Measurements from ENCODE around the gene GLUL.

GLUL gene

DNA sequence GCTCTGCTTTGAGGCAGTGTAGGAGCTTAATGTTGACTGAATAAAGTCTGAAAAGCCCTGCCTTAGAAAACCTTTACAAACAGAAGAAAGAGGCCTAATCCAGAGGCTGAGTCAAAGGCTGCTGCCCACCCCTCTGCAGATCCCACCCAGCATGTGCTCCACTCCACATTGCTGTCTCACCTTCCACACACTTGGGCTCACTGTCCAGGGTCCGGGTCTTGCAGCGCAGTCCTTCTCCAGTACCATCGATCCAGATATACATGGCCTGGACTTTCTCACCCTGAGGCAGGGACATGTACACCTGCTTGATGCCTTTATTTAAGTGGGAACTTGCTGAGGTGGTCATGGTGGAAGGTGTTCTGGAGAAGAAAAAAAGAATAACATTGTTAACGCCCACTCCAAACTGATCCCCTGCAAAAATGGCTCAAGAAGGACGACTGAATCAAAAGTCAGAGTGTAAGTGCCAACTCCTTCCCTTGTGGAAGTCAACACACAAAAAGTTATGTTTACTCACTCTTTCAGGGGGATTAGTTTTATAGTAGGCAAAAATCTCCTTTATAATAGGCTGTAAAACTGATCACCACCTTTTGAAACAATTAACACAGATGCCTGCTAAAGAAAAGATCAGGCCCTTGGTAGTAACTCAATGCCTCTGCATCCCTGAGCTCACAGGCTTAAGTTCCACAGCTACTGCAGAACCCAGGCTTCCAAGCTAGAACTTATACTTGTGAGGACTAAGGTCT is 3.0 kb downstream of the GLUL start:
- peak overlapping the region; percentile 68 for H3K4me2 ChIP-seq (ENCODE audit: insufficient read depth, low read length)
- H3K27ac ChIP-seq (ENCODE audit: low read length): peak overlapping the region; percentile 82
- H4K20me1 ChIP-seq (ENCODE audit: insufficient read depth, low read length): peaks cover 70% of the 10 kb centered on the region
- H3K4me1 ChIP-seq (ENCODE audit: insufficient read depth, low read length): peaks cover 52% of the 10 kb centered on the region
- TF ChIP-seq EZH2 (IDR thresholded peaks at IDR 0.05; ENCODE audit: borderline replicate concordance, low read depth, low read length, severe bottlenecking) (no peak), CTCF (IDR thresholded peaks at IDR 0.05; ENCODE audit: borderline replicate concordance, extremely low read depth, low read length, poor library complexity, severe bottlenecking) (no peak)
- peak overlapping the region; percentile 50 to 73; a peak in 3 of 4 replicates for H3K4me3 ChIP-seq (ENCODE audit: low read depth in 1 of 2, low read length in 2 of 2)
- no peaks in the 10 kb centered on the region for H3K27me3 ChIP-seq (ENCODE audit: insufficient read depth, low read length, poor library complexity)
- H2AFZ ChIP-seq (ENCODE audit: low read depth, low read length): no peak overlapping the region
- DNase-seq (no peak), ATAC-seq (ENCODE audit: insufficient read depth, low read depth) (no peak)
- H3K79me2 ChIP-seq (ENCODE audit: insufficient read depth, low read length): peaks cover 67% of the 10 kb centered on the region
- H3K9ac ChIP-seq (ENCODE audit: low read depth, low read length): peak overlapping the region; percentile 88
- H3K36me3 ChIP-seq (ENCODE audit: insufficient read depth, low read length): peaks cover 68% of the 10 kb centered on the region
- H3K9me3 ChIP-seq (ENCODE audit: insufficient read depth, low read length, severe bottlenecking): no peaks in the 10 kb centered on the region

DNA sequence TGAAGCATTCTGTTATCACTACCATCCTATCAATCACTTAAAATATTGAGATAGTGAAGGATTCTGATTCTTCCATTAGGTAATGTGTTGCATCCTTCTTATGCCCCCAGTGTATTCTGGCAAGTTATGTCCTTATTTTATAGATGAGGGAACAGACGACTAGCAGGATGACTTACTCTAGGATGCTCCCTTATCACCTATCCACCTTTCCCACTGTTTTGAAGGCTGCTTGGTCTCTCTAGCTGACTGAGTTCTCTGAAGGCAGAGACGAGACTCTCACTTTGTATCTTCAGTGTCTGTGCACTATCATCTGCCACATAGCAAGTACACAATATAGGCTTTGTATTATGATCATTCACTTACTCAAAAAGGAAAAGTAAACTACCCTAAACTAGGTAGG is 4.0 kb downstream of the GLUL start:
- peak overlapping the region in 1 of 2 experiments; percentile 73; a peak in 1 of 4 replicates for H3K4me3 ChIP-seq (ENCODE audit: low read depth in 1 of 2, low read length in 2 of 2)
- H4K20me1 ChIP-seq (ENCODE audit: insufficient read depth, low read length): peaks cover 73% of the 10 kb centered on the region
- H3K79me2 ChIP-seq (ENCODE audit: insufficient read depth, low read length): peaks cover 67% of the 10 kb centered on the region

GRCh38 chr1:182386980-182387379 is 4.6 kb downstream of the GLUL start:
- Histone ChIP-seq H3K9me3 (ENCODE audit: insufficient read depth, low read length, severe bottlenecking) (no peaks in the 10 kb centered on the region), H3K27me3 (ENCODE audit: insufficient read depth, low read length, poor library complexity) (no peaks in the 10 kb centered on the region), H3K4me3 (ENCODE audit: low read depth in 1 of 2, low read length in 2 of 2) (peak overlapping the region in 1 of 2 experiments; percentile 9; a peak in 1 of 4 replicates), H3K27ac (ENCODE audit: low read length) (no peak overlapping the region), H3K79me2 (ENCODE audit: insufficient read depth, low read length) (peaks cover 65% of the 10 kb centered on the region), H2AFZ (ENCODE audit: low read depth, low read length) (no peak overlapping the region), H3K9ac (ENCODE audit: low read depth, low read length) (no peak overlapping the region), H3K4me1 (ENCODE audit: insufficient read depth, low read length) (peaks cover 44% of the 10 kb centered on the region), H4K20me1 (ENCODE audit: insufficient read depth, low read length) (peaks cover 79% of the 10 kb centered on the region), H3K36me3 (ENCODE audit: insufficient read depth, low read length) (peaks cover 84% of the 10 kb centered on the region), H3K4me2 (ENCODE audit: insufficient read depth, low read length) (peak overlapping the region; percentile 68)
- DNase-seq (no peak), ATAC-seq (ENCODE audit: insufficient read depth, low read depth) (no peak)
- TF ChIP-seq EZH2 (IDR thresholded peaks at IDR 0.05; ENCODE audit: borderline replicate concordance, low read depth, low read length, severe bottlenecking) (no peak), CTCF (IDR thresholded peaks at IDR 0.05; ENCODE audit: borderline replicate concordance, extremely low read depth, low read length, poor library complexity, severe bottlenecking) (no peak)

More for the DNA sequence above, 4.0 kb downstream of the GLUL start:
- H3K4me1 ChIP-seq (ENCODE audit: insufficient read depth, low read length): peaks cover 49% of the 10 kb centered on the region
- ATAC-seq (ENCODE audit: insufficient read depth, low read depth) (no peak), DNase-seq (no peak)
- peak overlapping the region; percentile 68 for H3K4me2 ChIP-seq (ENCODE audit: insufficient read depth, low read length)
- H3K9ac ChIP-seq (ENCODE audit: low read depth, low read length): no peak overlapping the region
- peaks cover 78% of the 10 kb centered on the region for H3K36me3 ChIP-seq (ENCODE audit: insufficient read depth, low read length)
- no peak overlapping the region for H2AFZ ChIP-seq (ENCODE audit: low read depth, low read length)
- no peaks in the 10 kb centered on the region for H3K9me3 ChIP-seq (ENCODE audit: insufficient read depth, low read length, severe bottlenecking)
- TF ChIP-seq CTCF (IDR thresholded peaks at IDR 0.05; ENCODE audit: borderline replicate concordance, extremely low read depth, low read length, poor library complexity, severe bottlenecking) (no peak), EZH2 (IDR thresholded peaks at IDR 0.05; ENCODE audit: borderline replicate concordance, low read depth, low read length, severe bottlenecking) (no peak)
- no peaks in the 10 kb centered on the region for H3K27me3 ChIP-seq (ENCODE audit: insufficient read depth, low read length, poor library complexity)
- H3K27ac ChIP-seq (ENCODE audit: low read length): no peak overlapping the region

Data from DND-41 (cell line).